Right lobe of liver (tissue), 6 donors: ENCODE results near the gene SCN5A. TPM values are rescaled to one million over a fixed set of nuclear protein-coding genes. Genes with fewer than 3 reads are reported as not detected.

ENCODE experiments used
- ATAC-seq, 4 donors: fragments of 200-7000 bp; cut with Tn5 transposase; one replicate each; pipeline ENCODE4 v1.9.1; 2020; ENCODE audit warnings: mild to moderate bottlenecking in 4 of 4, moderate library complexity in 4 of 4
- DNase-seq, 3 donors: peaks; one replicate each; pipeline ENCODE4 v3.0.0-alpha.2; 2020
- H3K27ac ChIP-seq, 3 donors: fragments of 200-600 bp; one replicate each; pipeline ENCODE4 v1.8.0; 2022
- H3K27me3 ChIP-seq, 2 donors: fragments of 200-600 bp; one replicate each; pipeline ENCODE4 v1.8.0; 2022
- H3K36me3 ChIP-seq, 4 donors: fragments of 200-600 bp; sonication (generic) in 1 of 4; one replicate each; pipeline versions ENCODE4 v1.5.1 to v1.8.0; 2017 to 2022; ENCODE audit warnings: control low read depth in 1 of 4
- H3K4me1 ChIP-seq, 4 donors: fragments of 200-600 bp; sonication (generic) in 1 of 4; one replicate each; pipeline versions ENCODE4 v1.5.1 to v1.8.0; 2017 to 2022; ENCODE audit warnings: control low read depth in 1 of 4
- H3K4me3 ChIP-seq, 3 donors: fragments of 200-600 bp; one replicate each; pipeline ENCODE4 v1.8.0; 2022
- H3K9me3 ChIP-seq, 4 donors: fragments of 200-600 bp; sonication (generic) in 1 of 4; one replicate each; pipeline versions ENCODE4 v1.5.1 to v1.8.0; 2017 to 2022; ENCODE audit warnings: control low read depth in 1 of 4
- CTCF ChIP-seq, 4 donors: fragments of 200-600 bp in 3 of 4; fragments of 450-650 bp in 1 of 4; IDR thresholded peaks; one replicate each; pipeline versions ENCODE4 v1.5.1 to v1.8.0; 2016 to 2022; ENCODE audit warnings: antibody characterized with exemption in 4 of 4, mild to moderate bottlenecking in 2 of 4
- POLR2A ChIP-seq: fragments of 450-650 bp; IDR thresholded peaks from one replicate; pipeline ENCODE4 v1.6.1; 2017; ENCODE audit warnings: antibody characterized with exemption, mild to moderate bottlenecking
- WGBS: methylation state at CpG from one replicate; pipeline ENCODE4 v1.1.6; 2018; ENCODE audit warnings: low coverage, low lambda C conversion rate; ENCODE audit not compliant: insufficient coverage; ENCODE audit errors: missing lambda C conversion rate; 5-methylcytosine and 5-hydroxymethylcytosine counted together
- intact Hi-C, 2 donors: fragments of 100-400 bp; cut with DNase I; formaldehyde crosslinking; loops; one replicate each; pipeline versions ENCODE4 v1.11.2 to v1.14.1; 2022
- total RNA-seq, 6 experiments: library from RNA; depleted of rRNA in 2 of 6; stranded (reverse); fragments of >200 nt in 2 of 6; fragmentation: NEBNext Ultra II Directional in 3 of 6; extraction: Animal tissue kit (Norgen Biotek cat#: 25700) in 3 of 6; gene quantifications; one replicate each; pipeline versions ENCODE4 v1.1.0 to v1.2.4, GENCODE V29; 2016 to 2023
- donor health status: DM: no; HTN: yes; CAD: no.
- donor health status: DM: no; HTN: no; CAD: no.
- donor health status: DM: no; HTN: no; CAD: no.
- donor health status: DM: no; HTN: yes; CAD: no.
- donor health status: DM: no; HTN: yes; CAD: no.

Gene SCN5A
- total RNA-seq, 6 experiments from 2014 or later: 0.02 TPM; not detected in 5

DNA sequence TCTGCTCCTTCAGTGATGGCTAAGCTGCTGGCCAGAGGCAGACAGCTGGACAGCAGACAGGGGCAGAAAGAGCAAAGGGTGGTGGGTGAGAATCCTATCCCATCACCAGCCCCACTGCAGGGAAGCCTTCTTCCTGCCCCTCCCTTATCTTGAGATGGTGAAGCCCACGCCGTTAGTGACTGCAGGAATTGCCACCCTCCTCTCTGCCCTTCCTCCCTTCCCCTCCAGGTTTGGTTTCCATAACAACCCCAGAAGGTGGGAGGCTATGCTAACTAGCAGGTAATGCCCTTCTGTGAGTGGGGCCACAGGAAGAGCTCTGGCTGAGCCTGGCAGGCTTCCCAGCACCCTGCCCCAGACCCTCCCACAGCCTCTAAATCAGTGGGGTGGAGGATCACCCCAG, 32.8 kb downstream of the SCN5A start:
- no peaks in the 10 kb centered on the region for H3K4me1 ChIP-seq
- TF ChIP-seq CTCF (IDR thresholded peaks at IDR 0.05) (no peak), POLR2A (no peak)
- H3K4me3 ChIP-seq: no peak overlapping the region
- intact Hi-C loops: no loop called here
- H3K27ac ChIP-seq: no peak overlapping the region
- ATAC-seq (no peak), DNase-seq (no peak)
- H3K9me3 ChIP-seq: no peaks in the 10 kb centered on the region
- WGBS: no CpG with 5 or more reads among the region's 2 CpGs
- no peaks in the 10 kb centered on the region for H3K27me3 ChIP-seq
- no peaks in the 10 kb centered on the region for H3K36me3 ChIP-seq

GRCh38 chr3:38616111-38616510, 33.4 kb downstream of the SCN5A start:
- no peak for TF ChIP-seq CTCF (IDR thresholded peaks at IDR 0.05)
- WGBS: 38% methylated on average over 1 of the region's 1 CpG
- Histone ChIP-seq H3K4me3 (no peak overlapping the region), H3K4me1 (no peaks in the 10 kb centered on the region), H3K36me3 (no peaks in the 10 kb centered on the region), H3K27ac (no peak overlapping the region), H3K9me3 (no peaks in the 10 kb centered on the region), H3K27me3 (no peaks in the 10 kb centered on the region)
- intact Hi-C loops: no loop called here
- DNase-seq: no peak
- ATAC-seq: no peak

DNA sequence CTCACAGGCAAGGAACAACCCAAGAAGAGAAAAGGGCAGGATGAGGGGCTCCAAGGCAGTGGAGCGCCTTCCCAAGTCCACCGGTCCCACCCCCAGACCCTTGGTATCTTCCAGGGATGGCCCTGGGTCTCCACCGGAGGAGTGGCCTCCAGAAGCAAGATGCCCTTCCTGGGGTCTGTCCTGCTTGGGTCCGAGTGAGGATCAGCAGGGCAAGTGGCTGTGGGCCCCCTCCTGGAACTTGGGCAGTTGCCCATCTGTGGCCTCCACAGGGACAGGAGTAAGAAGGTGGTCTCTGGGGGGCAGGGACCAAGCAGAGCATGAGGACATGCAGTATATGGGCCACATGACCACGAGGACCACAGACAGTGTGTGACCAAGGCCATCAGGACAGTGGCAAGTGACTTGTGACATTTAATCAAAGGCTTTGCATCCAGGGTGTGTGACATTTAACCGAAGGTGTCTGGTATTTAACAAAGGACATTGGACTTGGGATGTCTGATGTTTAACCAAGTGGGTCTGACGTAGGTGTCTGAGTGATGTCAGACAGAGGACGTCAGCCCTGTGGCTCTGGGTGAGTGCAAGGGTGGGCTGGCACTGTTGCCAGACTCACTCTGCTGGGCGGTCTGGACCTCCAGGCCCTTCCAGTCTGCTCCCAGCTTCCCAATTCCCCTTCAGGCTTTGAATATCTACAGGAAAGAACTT, 34.7 kb downstream of the SCN5A start:
- Histone ChIP-seq H3K4me3 (no peak overlapping the region), H3K4me1 (no peaks in the 10 kb centered on the region), H3K27me3 (no peaks in the 10 kb centered on the region), H3K36me3 (no peaks in the 10 kb centered on the region), H3K9me3 (no peaks in the 10 kb centered on the region), H3K27ac (no peak overlapping the region)
- intact Hi-C loops: no loop called here
- ATAC-seq: no peak
- WGBS: 54% methylated on average over 3 of the region's 9 CpGs
- no peak for TF ChIP-seq CTCF (IDR thresholded peaks at IDR 0.05)
- TF ChIP-seq POLR2A: no peak
- DNase-seq: no peak

GRCh38 chr3:38614091-38614490, 35.4 kb downstream of the SCN5A start:
- no peak overlapping the region for H3K27ac ChIP-seq
- intact Hi-C loops: no loop called here
- H3K4me3 ChIP-seq: no peak overlapping the region
- DNase-seq: no peak
- H3K36me3 ChIP-seq: no peaks in the 10 kb centered on the region
- no peaks in the 10 kb centered on the region for H3K27me3 ChIP-seq
- TF ChIP-seq CTCF (IDR thresholded peaks at IDR 0.05): no peak
- no peak for TF ChIP-seq POLR2A
- no peaks in the 10 kb centered on the region for H3K4me1 ChIP-seq
- no peaks in the 10 kb centered on the region for H3K9me3 ChIP-seq
- no peak for ATAC-seq
- 10% methylated on average over 2 of the region's 7 CpGs for WGBS

DNA sequence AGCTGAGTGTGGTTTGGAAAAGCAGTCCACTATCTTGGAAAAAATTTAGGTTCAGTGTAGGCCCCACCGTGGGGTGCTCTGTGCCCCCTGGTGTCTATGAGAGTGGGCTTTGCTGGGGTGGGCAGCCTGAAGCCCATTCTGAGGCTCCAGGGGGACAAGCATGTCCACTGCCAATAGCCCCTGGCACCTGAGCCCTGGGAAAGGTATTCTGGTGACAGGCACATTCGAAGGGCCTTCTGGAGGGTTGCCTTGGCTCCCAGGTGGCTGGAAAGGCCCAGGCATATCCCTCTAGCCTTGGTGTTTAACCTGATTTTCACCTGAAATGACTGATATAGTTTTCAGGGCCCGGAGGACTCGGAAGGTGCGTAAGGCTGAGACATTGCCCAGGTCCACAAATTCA, 36.1 kb downstream of the SCN5A start:
- no peak for DNase-seq
- no peaks in the 10 kb centered on the region for H3K9me3 ChIP-seq
- H3K4me3 ChIP-seq: no peak overlapping the region
- TF ChIP-seq POLR2A (no peak), CTCF (IDR thresholded peaks at IDR 0.05) (no peak)
- H3K4me1 ChIP-seq: no peaks in the 10 kb centered on the region
- intact Hi-C loops: no loop called here
- H3K27me3 ChIP-seq: no peaks in the 10 kb centered on the region
- no peak overlapping the region for H3K27ac ChIP-seq
- WGBS: 37% methylated on average over 2 of the region's 5 CpGs
- H3K36me3 ChIP-seq: no peaks in the 10 kb centered on the region
- ATAC-seq: no peak
